ENCODE results near the gene PKD1.

Gene PKD1

GRCh38 chr16:2042171-2042985, 93.3 kb downstream of the PKD1 start:
- no peak for DNase-seq

- no peak for DNase-seq
Measured at GRCh38 chr16:2040787-2041522, 94.7 kb downstream of the PKD1 start.

GRCh38 chr16:2040041-2040786, 95.5 kb downstream of the PKD1 start:
- no peak for DNase-seq

GRCh38 chr16:2039274-2040031, 96.2 kb downstream of the PKD1 start:
- no peak for DNase-seq
